Measurements from ENCODE around the gene FN1.

Gene FN1

DNA sequence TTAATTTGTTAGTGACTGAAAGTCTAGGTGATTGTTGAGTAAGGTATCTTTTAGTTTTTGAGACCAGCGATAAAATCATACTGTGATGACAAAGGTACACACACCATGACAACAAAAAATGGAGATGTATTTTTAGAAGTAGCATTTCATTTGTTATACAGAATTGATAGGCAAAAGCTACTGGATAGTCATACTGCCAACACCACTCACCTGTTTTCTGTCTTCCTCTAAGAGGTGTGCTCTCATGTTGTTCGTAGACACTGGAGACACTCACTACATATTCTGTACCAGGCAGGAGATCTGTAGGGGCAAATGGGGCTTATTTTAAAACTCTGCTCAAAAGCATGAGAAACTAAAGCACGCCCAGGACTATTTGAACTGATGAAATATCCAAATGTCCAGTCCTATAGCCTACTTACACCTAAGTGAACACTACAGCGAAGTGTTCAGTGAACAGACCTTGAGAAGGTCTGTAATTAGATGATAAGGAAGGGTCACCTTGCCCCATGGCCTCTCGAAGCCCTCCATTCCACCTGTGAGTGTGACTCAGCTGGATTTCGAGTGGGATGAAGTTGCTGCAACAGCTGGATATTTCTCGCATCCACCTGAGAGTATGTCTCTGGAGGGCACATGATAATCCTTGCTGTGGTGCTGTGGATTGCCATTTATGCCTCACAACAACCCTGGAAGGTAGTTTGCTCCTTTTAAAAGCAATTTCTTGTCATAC lies 47.7 kb downstream of the FN1 start:
- Histone ChIP-seq H3K36me3 (ENCODE audit: control insufficient read depth in 5 of 5, insufficient read depth in 5 of 5, low read length in 5 of 5) (peaks cover 0 to 54% (median 44%) of the 10 kb centered on the region in 5 donors), H3K27ac (ENCODE audit: low read depth, low read length) (no peak overlapping the region), H3K9ac (ENCODE audit: low read length in 5 of 5) (no peak overlapping the region), H3K4me3 (ENCODE audit: low read depth in 1 of 5, low read length in 5 of 5) (no peak overlapping the region), H3K27me3 (ENCODE audit: control insufficient read depth in 5 of 5, insufficient read depth in 4 of 5, low read length in 5 of 5) (no peaks in the 10 kb centered on the region), H3K9me3 (ENCODE audit: control insufficient read depth in 5 of 5, low read length in 5 of 5) (no peaks in the 10 kb centered on the region), H3K4me1 (ENCODE audit: control insufficient read depth in 5 of 5, insufficient read depth in 5 of 5, low read length in 5 of 5) (no peaks in the 10 kb centered on the region)

DNA sequence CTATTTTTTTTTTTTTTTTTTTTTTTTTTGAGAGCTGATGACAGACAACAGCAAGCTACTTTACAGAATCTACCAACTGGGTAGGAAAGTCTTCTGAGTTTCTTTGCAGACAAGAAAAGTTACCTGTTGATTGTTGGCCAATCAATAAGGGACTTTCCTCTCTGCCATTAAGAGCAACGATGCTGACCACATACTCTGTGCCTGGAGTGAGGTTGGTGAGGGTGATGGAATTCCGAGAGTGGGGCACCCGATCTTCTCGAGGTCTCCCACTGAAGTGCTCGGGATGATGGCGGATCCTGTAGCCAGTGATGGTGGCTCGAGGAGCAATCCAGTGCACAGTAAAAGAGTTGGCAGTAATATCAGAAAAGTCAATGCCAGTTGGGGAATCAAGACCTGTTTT lies 49.3 kb downstream of the FN1 start:
- Histone ChIP-seq H3K27me3 (ENCODE audit: control insufficient read depth in 5 of 5, insufficient read depth in 4 of 5, low read length in 5 of 5) (no peaks in the 10 kb centered on the region), H3K4me3 (ENCODE audit: low read depth in 1 of 5, low read length in 5 of 5) (no peak overlapping the region), H3K9me3 (ENCODE audit: control insufficient read depth in 5 of 5, low read length in 5 of 5) (no peaks in the 10 kb centered on the region), H3K4me1 (ENCODE audit: control insufficient read depth in 5 of 5, insufficient read depth in 5 of 5, low read length in 5 of 5) (no peaks in the 10 kb centered on the region), H3K27ac (ENCODE audit: low read depth, low read length) (no peak overlapping the region), H3K9ac (ENCODE audit: low read length in 5 of 5) (no peak overlapping the region), H3K36me3 (ENCODE audit: control insufficient read depth in 5 of 5, insufficient read depth in 5 of 5, low read length in 5 of 5) (peaks cover 0 to 54% (median 46%) of the 10 kb centered on the region in 5 donors)

DNA sequence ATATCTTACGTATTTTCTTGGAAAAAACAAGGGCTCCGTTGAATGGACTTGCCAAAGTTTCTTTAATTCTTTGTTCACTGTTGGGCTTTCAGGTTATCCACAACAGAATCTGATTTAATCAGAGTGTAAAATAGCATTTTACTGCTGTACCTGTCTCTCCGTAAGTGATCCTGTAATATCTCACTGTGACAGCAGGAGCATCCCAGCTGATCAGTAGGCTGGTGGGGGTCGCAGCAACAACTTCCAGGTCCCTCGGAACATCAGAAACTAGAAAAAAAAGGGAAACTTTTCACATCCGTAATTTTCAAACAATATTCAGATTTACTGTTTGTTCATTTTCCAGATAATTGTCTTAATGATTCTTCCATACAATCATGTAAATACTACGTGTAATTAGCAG lies 51.2 kb downstream of the FN1 start:
- Histone ChIP-seq H3K36me3 (ENCODE audit: control insufficient read depth in 5 of 5, insufficient read depth in 5 of 5, low read length in 5 of 5) (peaks cover 3 to 54% (median 46%) of the 10 kb centered on the region in 5 donors), H3K4me3 (ENCODE audit: low read depth in 1 of 5, low read length in 5 of 5) (no peak overlapping the region)

DNA sequence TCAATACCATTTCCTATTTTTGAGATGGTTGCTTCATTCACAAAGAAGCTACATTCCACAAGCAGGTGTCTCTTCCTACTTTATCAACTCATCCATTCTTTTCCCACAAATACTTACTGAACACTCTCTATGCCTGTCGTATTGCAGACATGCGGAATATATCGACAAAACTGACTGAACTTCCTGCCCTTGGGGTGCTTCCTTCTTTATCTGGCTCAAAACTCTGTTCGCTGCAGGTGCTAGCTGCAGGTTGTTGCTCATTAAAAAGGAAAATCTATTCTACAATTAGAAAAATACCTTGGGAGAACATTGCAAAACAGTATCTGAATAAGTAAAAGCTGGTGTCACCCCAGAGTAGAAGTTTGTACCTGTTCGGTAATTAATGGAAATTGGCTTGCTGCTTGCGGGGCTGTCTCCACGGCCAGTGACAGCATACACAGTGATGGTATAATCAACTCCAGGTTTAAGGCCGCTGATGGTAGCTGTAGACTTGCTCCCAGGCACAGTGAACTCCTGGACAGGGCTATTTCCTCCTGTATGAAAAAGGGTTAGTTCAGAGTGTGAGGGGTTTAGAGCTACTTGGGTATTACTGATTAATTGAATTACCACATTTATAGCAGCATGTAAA lies 52.1 kb downstream of the FN1 start:
- H3K4me1 ChIP-seq (ENCODE audit: control insufficient read depth in 5 of 5, insufficient read depth in 5 of 5, low read length in 5 of 5), result no peaks in the 10 kb centered on the region
- H3K9ac ChIP-seq (ENCODE audit: low read length in 5 of 5), result no peak overlapping the region
- no peak overlapping the region for H3K27ac ChIP-seq (ENCODE audit: low read depth, low read length)
- peaks cover 3 to 58% (median 47%) of the 10 kb centered on the region in 5 donors for H3K36me3 ChIP-seq (ENCODE audit: control insufficient read depth in 5 of 5, insufficient read depth in 5 of 5, low read length in 5 of 5)
- no peaks in the 10 kb centered on the region for H3K27me3 ChIP-seq (ENCODE audit: control insufficient read depth in 5 of 5, insufficient read depth in 4 of 5, low read length in 5 of 5)
- no peak overlapping the region for H3K4me3 ChIP-seq (ENCODE audit: low read depth in 1 of 5, low read length in 5 of 5)
- H3K9me3 ChIP-seq (ENCODE audit: control insufficient read depth in 5 of 5, low read length in 5 of 5), result no peaks in the 10 kb centered on the region

More for the DNA sequence above, 51.2 kb downstream of the FN1 start:
- Histone ChIP-seq H3K9ac (ENCODE audit: low read length in 5 of 5) (no peak overlapping the region), H3K9me3 (ENCODE audit: control insufficient read depth in 5 of 5, low read length in 5 of 5) (no peaks in the 10 kb centered on the region), H3K27me3 (ENCODE audit: control insufficient read depth in 5 of 5, insufficient read depth in 4 of 5, low read length in 5 of 5) (no peaks in the 10 kb centered on the region), H3K4me1 (ENCODE audit: control insufficient read depth in 5 of 5, insufficient read depth in 5 of 5, low read length in 5 of 5) (no peaks in the 10 kb centered on the region), H3K27ac (ENCODE audit: low read depth, low read length) (no peak overlapping the region)

DNA sequence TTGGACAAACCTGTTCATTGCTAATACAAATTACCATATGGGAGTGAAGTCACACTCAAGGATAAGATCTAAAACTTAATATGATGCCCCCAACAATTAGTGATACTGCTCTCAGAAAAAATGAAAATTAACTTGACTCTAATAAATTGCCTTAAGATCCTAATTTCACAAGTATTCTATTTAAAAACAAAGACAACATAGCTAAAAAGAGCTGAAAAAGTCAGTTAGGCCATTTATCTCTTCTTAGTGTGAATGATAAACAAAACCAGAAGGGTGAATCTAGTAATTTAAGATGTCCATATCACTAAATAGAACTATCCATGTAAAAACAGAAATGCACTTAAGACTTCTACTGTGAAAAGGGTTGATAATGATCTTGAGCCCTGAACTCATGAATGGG lies 53.4 kb downstream of the FN1 start:
- Histone ChIP-seq H3K27me3 (ENCODE audit: control insufficient read depth in 5 of 5, insufficient read depth in 4 of 5, low read length in 5 of 5) (no peaks in the 10 kb centered on the region), H3K4me3 (ENCODE audit: low read depth in 1 of 5, low read length in 5 of 5) (no peak overlapping the region), H3K4me1 (ENCODE audit: control insufficient read depth in 5 of 5, insufficient read depth in 5 of 5, low read length in 5 of 5) (no peaks in the 10 kb centered on the region), H3K27ac (ENCODE audit: low read depth, low read length) (no peak overlapping the region), H3K9me3 (ENCODE audit: control insufficient read depth in 5 of 5, low read length in 5 of 5) (no peaks in the 10 kb centered on the region), H3K36me3 (ENCODE audit: control insufficient read depth in 5 of 5, insufficient read depth in 5 of 5, low read length in 5 of 5) (peaks cover 0 to 57% (median 41%) of the 10 kb centered on the region in 5 donors), H3K9ac (ENCODE audit: low read length in 5 of 5) (no peak overlapping the region)

DNA sequence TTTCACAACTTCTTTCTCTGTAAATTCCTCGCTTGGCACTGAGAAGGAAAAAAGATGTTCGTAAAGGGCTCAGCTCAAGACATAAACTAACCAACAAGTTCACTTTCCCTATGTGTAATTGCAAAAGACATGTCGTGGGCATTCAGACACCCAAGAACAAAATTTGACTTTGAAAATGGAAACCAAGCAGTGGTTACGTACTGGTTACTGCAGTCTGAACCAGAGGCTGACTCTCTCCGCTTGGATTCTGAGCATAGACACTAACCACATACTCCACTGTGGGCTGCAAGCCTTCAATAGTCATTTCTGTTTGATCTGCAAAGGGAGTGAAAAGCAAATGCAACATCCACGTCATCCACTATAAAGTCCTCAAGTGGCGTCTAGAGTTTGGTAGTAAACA lies 53.9 kb downstream of the FN1 start:
- H3K9me3 ChIP-seq (ENCODE audit: control insufficient read depth in 5 of 5, low read length in 5 of 5), result no peaks in the 10 kb centered on the region
- H3K36me3 ChIP-seq (ENCODE audit: control insufficient read depth in 5 of 5, insufficient read depth in 5 of 5, low read length in 5 of 5), result peaks cover 0 to 61% (median 41%) of the 10 kb centered on the region in 5 donors
- no peaks in the 10 kb centered on the region for H3K4me1 ChIP-seq (ENCODE audit: control insufficient read depth in 5 of 5, insufficient read depth in 5 of 5, low read length in 5 of 5)
- H3K27ac ChIP-seq (ENCODE audit: low read depth, low read length), result no peak overlapping the region
- no peak overlapping the region for H3K9ac ChIP-seq (ENCODE audit: low read length in 5 of 5)
- no peak overlapping the region for H3K4me3 ChIP-seq (ENCODE audit: low read depth in 1 of 5, low read length in 5 of 5)
- H3K27me3 ChIP-seq (ENCODE audit: control insufficient read depth in 5 of 5, insufficient read depth in 4 of 5, low read length in 5 of 5), result no peaks in the 10 kb centered on the region

DNA sequence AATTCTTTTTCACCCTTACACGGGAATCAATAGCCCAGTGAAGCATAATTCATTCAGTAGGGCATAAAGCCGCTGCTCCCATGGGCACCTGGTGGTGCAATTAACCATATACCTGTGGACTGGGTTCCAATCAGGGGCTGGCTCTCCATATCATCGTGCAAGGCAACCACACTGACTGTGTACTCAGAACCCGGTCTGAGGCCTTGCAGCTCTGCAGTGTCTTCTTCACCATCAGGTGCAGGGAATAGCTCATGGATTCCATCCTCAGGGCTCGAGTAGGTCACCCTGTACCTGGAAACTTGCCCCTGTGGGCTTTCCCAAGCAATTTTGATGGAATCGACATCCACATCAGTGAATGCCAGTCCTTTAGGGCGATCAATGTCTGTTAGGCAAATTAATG lies 55.2 kb downstream of the FN1 start:
- Histone ChIP-seq H3K36me3 (ENCODE audit: control insufficient read depth in 5 of 5, insufficient read depth in 5 of 5, low read length in 5 of 5) (peaks cover 0 to 66% (median 43%) of the 10 kb centered on the region in 5 donors), H3K4me3 (ENCODE audit: low read depth in 1 of 5, low read length in 5 of 5) (no peak overlapping the region), H3K9me3 (ENCODE audit: control insufficient read depth in 5 of 5, low read length in 5 of 5) (no peaks in the 10 kb centered on the region), H3K27me3 (ENCODE audit: control insufficient read depth in 5 of 5, insufficient read depth in 4 of 5, low read length in 5 of 5) (no peaks in the 10 kb centered on the region), H3K9ac (ENCODE audit: low read length in 5 of 5) (no peak overlapping the region), H3K27ac (ENCODE audit: low read depth, low read length) (no peak overlapping the region), H3K4me1 (ENCODE audit: control insufficient read depth in 5 of 5, insufficient read depth in 5 of 5, low read length in 5 of 5) (no peaks in the 10 kb centered on the region)

DNA sequence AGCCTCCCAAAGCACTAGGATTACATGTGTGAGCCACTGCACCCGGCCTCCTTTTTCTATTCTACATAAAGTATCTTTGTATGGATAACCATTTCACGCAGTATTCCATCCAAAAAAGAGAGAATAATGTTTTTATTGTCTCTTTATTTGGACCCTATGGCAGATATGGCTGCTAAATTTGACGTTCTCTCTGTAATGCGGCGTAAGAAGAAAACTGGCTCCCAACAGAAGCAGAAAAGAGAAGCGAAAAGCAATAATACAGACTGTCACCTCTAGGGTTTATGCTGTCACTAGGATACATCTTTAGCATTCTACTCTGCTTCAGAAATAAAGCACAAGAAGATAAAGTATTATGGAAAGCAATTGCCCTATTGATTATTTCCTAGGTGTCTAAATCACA lies 55.9 kb downstream of the FN1 start:
- no peak overlapping the region for H3K27ac ChIP-seq (ENCODE audit: low read depth, low read length)
- peaks cover 2 to 72% (median 51%) of the 10 kb centered on the region in 5 donors for H3K36me3 ChIP-seq (ENCODE audit: control insufficient read depth in 5 of 5, insufficient read depth in 5 of 5, low read length in 5 of 5)
- H3K4me1 ChIP-seq (ENCODE audit: control insufficient read depth in 5 of 5, insufficient read depth in 5 of 5, low read length in 5 of 5), result no peaks in the 10 kb centered on the region
- no peaks in the 10 kb centered on the region for H3K9me3 ChIP-seq (ENCODE audit: control insufficient read depth in 5 of 5, low read length in 5 of 5)
- H3K9ac ChIP-seq (ENCODE audit: low read length in 5 of 5), result no peak overlapping the region
- H3K27me3 ChIP-seq (ENCODE audit: control insufficient read depth in 5 of 5, insufficient read depth in 4 of 5, low read length in 5 of 5), result no peaks in the 10 kb centered on the region
- H3K4me3 ChIP-seq (ENCODE audit: low read depth in 1 of 5, low read length in 5 of 5), result no peak overlapping the region

DNA sequence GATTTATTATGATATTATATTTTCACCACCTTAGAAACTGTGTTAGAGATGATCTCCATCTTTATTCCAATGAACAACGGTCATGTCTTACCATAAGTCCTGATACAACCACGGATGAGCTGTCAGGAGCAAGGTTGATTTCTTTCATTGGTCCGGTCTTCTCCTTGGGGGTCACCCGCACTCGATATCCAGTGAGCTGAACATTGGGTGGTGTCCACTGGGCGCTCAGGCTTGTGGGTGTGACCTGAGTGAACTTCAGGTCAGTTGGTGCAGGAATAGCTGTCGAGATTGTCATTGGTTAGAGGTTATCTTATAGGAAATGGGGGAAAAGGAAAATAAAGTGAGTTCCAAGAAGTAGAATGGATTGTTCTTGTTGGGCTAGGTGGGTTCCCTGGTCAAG lies 56.8 kb downstream of the FN1 start:
- Histone ChIP-seq H3K27me3 (ENCODE audit: control insufficient read depth in 5 of 5, insufficient read depth in 4 of 5, low read length in 5 of 5) (no peaks in the 10 kb centered on the region), H3K9ac (ENCODE audit: low read length in 5 of 5) (no peak overlapping the region), H3K9me3 (ENCODE audit: control insufficient read depth in 5 of 5, low read length in 5 of 5) (no peaks in the 10 kb centered on the region), H3K4me1 (ENCODE audit: control insufficient read depth in 5 of 5, insufficient read depth in 5 of 5, low read length in 5 of 5) (no peaks in the 10 kb centered on the region), H3K27ac (ENCODE audit: low read depth, low read length) (no peak overlapping the region), H3K36me3 (ENCODE audit: control insufficient read depth in 5 of 5, insufficient read depth in 5 of 5, low read length in 5 of 5) (peaks cover 3 to 73% (median 55%) of the 10 kb centered on the region in 5 donors), H3K4me3 (ENCODE audit: low read depth in 1 of 5, low read length in 5 of 5) (no peak overlapping the region)

DNA sequence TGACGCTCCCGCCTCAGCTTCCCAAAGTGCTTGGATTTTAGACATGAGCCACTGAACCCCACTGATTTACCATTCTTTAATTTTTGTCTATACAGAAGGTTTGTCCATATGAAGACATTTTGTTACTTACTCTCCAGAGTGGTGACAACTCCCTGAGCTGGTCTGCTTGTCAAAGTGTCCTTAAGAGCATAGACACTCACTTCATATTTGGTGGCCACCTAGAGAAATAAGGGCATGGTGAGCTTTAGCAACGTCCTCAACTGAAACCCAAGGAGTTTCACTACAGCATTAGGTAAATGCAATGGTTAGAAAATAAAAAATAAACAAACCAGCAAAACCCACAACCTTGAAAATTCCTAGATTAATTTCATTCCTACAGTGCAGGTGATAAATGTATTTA lies 57.8 kb downstream of the FN1 start:
- Histone ChIP-seq H3K4me1 (ENCODE audit: control insufficient read depth in 5 of 5, insufficient read depth in 5 of 5, low read length in 5 of 5) (no peaks in the 10 kb centered on the region), H3K4me3 (ENCODE audit: low read depth in 1 of 5, low read length in 5 of 5) (no peak overlapping the region), H3K36me3 (ENCODE audit: control insufficient read depth in 5 of 5, insufficient read depth in 5 of 5, low read length in 5 of 5) (peaks cover 6 to 69% (median 52%) of the 10 kb centered on the region in 5 donors), H3K9me3 (ENCODE audit: control insufficient read depth in 5 of 5, low read length in 5 of 5) (no peaks in the 10 kb centered on the region), H3K9ac (ENCODE audit: low read length in 5 of 5) (no peak overlapping the region), H3K27ac (ENCODE audit: low read depth, low read length) (no peak overlapping the region), H3K27me3 (ENCODE audit: control insufficient read depth in 5 of 5, insufficient read depth in 4 of 5, low read length in 5 of 5) (no peaks in the 10 kb centered on the region)
